HEK293 (cell line): Measurements from ENCODE around the gene BPIFA1.

ENCODE experiments used
- CTCF ChIA-PET: fragments of 350-600 bp; formaldehyde crosslinking; extraction: SDS; loops from one replicate; lab custom pipeline; 2021; ENCODE audit warnings: antibody characterized with exemption; lab: Yijun Ruan, JAX
- POLR2A ChIA-PET: fragments of 300-600 bp; formaldehyde crosslinking; extraction: SDS; loops from one replicate; lab custom pipeline; 2020; ENCODE audit warnings: antibody characterized with exemption, inconsistent platforms; lab: Yijun Ruan, JAX
- H3K27ac ChIP-seq: fragments of 200-500 bp; sonication (Bioruptor generic); 2 replicates; pipeline ENCODE4 v1.5.1; 2014; ENCODE audit warnings: low read depth, low read length, control low read depth, inconsistent platforms; ENCODE audit errors: extremely low read depth
- H3K36me3 ChIP-seq, 2 experiments: fragments of 200-500 bp in 1 of 2; sonication (Bioruptor generic) in 1 of 2; 1 replicate in 1 of 2; 2 replicates in 1 of 2; pipeline ENCODE4 v1.5.1; 2014 to 2017; ENCODE audit warnings: inconsistent platforms in 2 of 2, low read length in 2 of 2; ENCODE audit not compliant: control insufficient read depth in 2 of 2, insufficient read depth in 1 of 2
- H3K4me1 ChIP-seq: fragments of 200-500 bp; sonication (Bioruptor generic); 2 replicates; pipeline ENCODE4 v1.5.1; 2014; ENCODE audit warnings: mild to moderate bottlenecking, low read length, inconsistent platforms; ENCODE audit not compliant: control insufficient read depth, insufficient read depth
- H3K4me3 ChIP-seq: 2 replicates; pipeline ENCODE4 v1.5.1; 2011; ENCODE audit warnings: low read depth, mild to moderate bottlenecking, control low read depth, low read length, moderate library complexity
- H3K9me3 ChIP-seq: fragments of 200-500 bp; sonication (Bioruptor generic); 2 replicates; pipeline ENCODE4 v1.5.1; 2014; ENCODE audit warnings: low read depth, low read length, inconsistent platforms; ENCODE audit not compliant: control insufficient read depth, insufficient read depth
- CTCF ChIP-seq: fragments of 450-650 bp; formaldehyde crosslinking; IDR thresholded peaks from 2 replicates; pipeline ENCODE4 v1.5.1; 2016; ENCODE audit warnings: missing biosample characterization, missing genetic modification characterization
- KLF9 ChIP-seq: fragments of 450-650 bp; formaldehyde crosslinking; IDR thresholded peaks from 2 replicates; pipeline ENCODE4 v1.5.1; 2016; ENCODE audit warnings: missing biosample characterization, missing genetic modification characterization, low read depth
- ZNF449 ChIP-seq: fragments of 450-650 bp; formaldehyde crosslinking; IDR thresholded peaks from 2 replicates; pipeline ENCODE4 v1.5.1; 2017; ENCODE audit warnings: missing biosample characterization, mild to moderate bottlenecking, missing genetic modification characterization, moderate library complexity
- ZNF654 ChIP-seq: fragments of 450-650 bp; formaldehyde crosslinking; IDR thresholded peaks from 2 replicates; pipeline ENCODE4 v1.5.1; 2016; ENCODE audit warnings: low read depth, missing biosample characterization, missing genetic modification characterization
- ZNF658 ChIP-seq: fragments of 450-650 bp; formaldehyde crosslinking; IDR thresholded peaks from 2 replicates; pipeline ENCODE4; 2016; ENCODE audit warnings: missing biosample characterization, missing genetic modification characterization

BPIFA1 gene

GRCh38 chr20:33291830-33292355 lies 56.1 kb downstream of the BPIFA1 start:
- CTCF ChIA-PET: interaction anchor here (0.7 to 5.5 kb wide), 19 partner anchors 9 to 435 kb away, joined by 3 to 73 read pairs (median 4); partner anchors contain the start of gene BPIFB1
- POLR2A ChIA-PET: no interaction called here

More at GRCh38 chr20:33291830-33292355, 56.1 kb downstream of the BPIFA1 start:
- Histone ChIP-seq H3K4me1 (no peaks in the 10 kb centered on the region), H3K4me3 (no peak overlapping the region), H3K9me3 (no peaks in the 10 kb centered on the region), H3K27ac (no peak overlapping the region), H3K36me3 (no peaks in the 10 kb centered on the region)
- TF ChIP-seq ZNF654 (peak; percentile 29), ZNF449 (tag by site-specific recombination) (no peak), CTCF (tag by site-specific recombination) (peak; percentile 60; the same call in 1 of the 2 replicates), ZNF658 (tag by site-specific recombination) (no peak), KLF9 (tag by site-specific recombination) (no peak)
